Measurements from ENCODE around the gene VCAN. TPM values are rescaled to one million over a fixed set of nuclear protein-coding genes. Genes with fewer than 3 reads are reported as not detected.

VCAN gene
- total RNA-seq, 4 donors from 2014 or later, result 21.2 to 44.1 (median 36.5) TPM

GRCh38 chr5:83516377-83516776, 44.8 kb downstream of the VCAN start:
- DNase-seq (ENCODE audit: low spot score in 2 of 2), result no peak
- intact Hi-C loops (cut with DNase I; ENCODE audit: low total_unique reads), result no loop called here
- no peak for TF ChIP-seq CTCF (IDR thresholded peaks at IDR 0.05)
- TF ChIP-seq POLR2A (IDR thresholded peaks at IDR 0.05), result no peak
- WGBS, 2 donors, result 49 to 61% methylated on average over 2 of the region's 2 CpGs
- no peak overlapping the region for H3K4me3 ChIP-seq (ENCODE audit: low read depth, poor library complexity, severe bottlenecking)

- 77 to 79% methylated on average over 1 of the region's 1 CpG for WGBS, 2 donors
- no peak overlapping the region for H3K4me3 ChIP-seq (ENCODE audit: low read depth, poor library complexity, severe bottlenecking)
- intact Hi-C loops (cut with DNase I; ENCODE audit: low total_unique reads), result no loop called here
- DNase-seq (ENCODE audit: low spot score in 2 of 2), result no peak
- no peak for TF ChIP-seq CTCF (IDR thresholded peaks at IDR 0.05)
- TF ChIP-seq POLR2A (IDR thresholded peaks at IDR 0.05), result no peak
These were observed 45.6 kb downstream of the VCAN start for GRCh38 chr5:83517072-83517687.

DNA sequence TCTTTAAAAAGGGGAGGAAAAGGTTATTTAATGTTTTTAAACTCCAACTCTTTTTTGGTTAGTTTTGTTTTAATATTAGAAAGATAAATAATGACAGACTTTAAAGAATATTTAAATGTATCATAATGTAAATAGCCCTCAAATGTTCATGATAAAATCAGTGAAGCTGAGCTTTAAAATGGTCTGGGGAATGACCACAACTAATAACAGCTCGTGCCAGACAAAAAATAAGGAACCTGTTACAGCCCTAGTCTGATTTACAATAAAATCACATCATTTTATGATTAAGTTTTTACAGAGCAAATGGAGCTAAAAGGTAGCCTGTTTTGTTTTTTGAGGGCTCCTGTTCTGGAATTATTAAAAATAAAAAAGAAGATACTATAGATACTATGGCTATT, 46.1 kb downstream of the VCAN start:
- DNase-seq (ENCODE audit: low spot score in 2 of 2), result no peak
- H3K4me3 ChIP-seq (ENCODE audit: low read depth, poor library complexity, severe bottlenecking), result no peak overlapping the region
- 78 to 80% methylated on average over 1 of the region's 1 CpG for WGBS, 2 donors
- TF ChIP-seq CTCF (IDR thresholded peaks at IDR 0.05), result no peak
- no peak for TF ChIP-seq POLR2A (IDR thresholded peaks at IDR 0.05)
- intact Hi-C loops (cut with DNase I; ENCODE audit: low total_unique reads), result no loop called here

DNA sequence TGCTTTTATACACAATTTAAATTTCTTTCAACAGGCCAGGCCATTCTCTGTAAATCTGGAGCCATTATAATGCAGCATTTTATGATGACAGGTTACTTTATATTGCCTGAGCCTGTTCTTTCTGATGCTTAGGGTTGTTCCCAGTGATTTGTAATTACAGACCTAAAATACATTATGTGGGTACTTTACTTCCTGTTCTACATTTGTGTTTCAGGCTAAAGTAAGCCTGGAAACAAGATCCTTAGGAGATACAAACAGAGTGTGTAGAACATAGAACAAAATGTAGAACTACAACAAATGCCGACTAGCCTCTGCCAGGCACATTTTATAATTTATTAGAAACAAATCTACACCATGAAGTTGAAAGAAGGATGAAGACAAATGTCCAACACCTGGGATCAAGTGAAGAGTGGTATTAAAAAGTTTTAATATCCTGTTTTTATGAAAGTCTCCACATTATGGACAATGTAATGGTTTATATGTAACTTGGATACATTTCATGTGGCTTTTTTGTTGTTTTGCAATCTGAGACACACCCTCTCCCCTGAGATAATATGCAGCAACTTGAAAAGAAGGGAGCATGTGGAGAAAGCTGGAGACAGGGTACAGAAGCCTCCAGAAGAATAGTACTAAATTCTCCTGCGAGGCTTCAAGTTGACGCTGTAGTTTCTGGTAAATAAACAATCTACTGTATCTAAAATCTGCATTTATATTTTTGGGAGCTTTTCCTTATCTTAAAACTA, 46.9 kb downstream of the VCAN start:
- no peak for TF ChIP-seq POLR2A (IDR thresholded peaks at IDR 0.05)
- no peak for TF ChIP-seq CTCF (IDR thresholded peaks at IDR 0.05)
- no peak for DNase-seq (ENCODE audit: low spot score in 2 of 2)
- no peak overlapping the region for H3K4me3 ChIP-seq (ENCODE audit: low read depth, poor library complexity, severe bottlenecking)
- intact Hi-C loops (cut with DNase I; ENCODE audit: low total_unique reads), result no loop called here
- WGBS, 2 donors, result 57 to 58% methylated on average over 3 of the region's 3 CpGs

GRCh38 chr5:83522446-83522845, 50.9 kb downstream of the VCAN start:
- H3K4me3 ChIP-seq (ENCODE audit: low read depth, poor library complexity, severe bottlenecking), result no peak overlapping the region
- DNase-seq (ENCODE audit: low spot score in 2 of 2), result no peak
- 82 to 90% methylated on average over 2 of the region's 2 CpGs for WGBS, 2 donors
- TF ChIP-seq CTCF (IDR thresholded peaks at IDR 0.05) (no peak), POLR2A (IDR thresholded peaks at IDR 0.05) (no peak)
- intact Hi-C loops (cut with DNase I; ENCODE audit: low total_unique reads), result no loop called here
